Adrenal gland (tissue), 12 donors: ENCODE measurements around the gene CFP. TPM values are rescaled to one million over a fixed set of nuclear protein-coding genes. Genes with fewer than 3 reads are reported as not detected.

Experiments
- DNase-seq, 7 donors: peaks; one replicate each; pipeline ENCODE4 v3.0.0-alpha.2; 2019 to 2020
- H3K27ac ChIP-seq, 5 donors: fragments of 200-600 bp; sonication (generic) in 4 of 5; 1 replicate in 3 of 5; 2 replicates in 2 of 5; pipeline versions ENCODE4 v1.5.1 to v1.8.0; 2016 to 2020; ENCODE audit warnings: mild to moderate bottlenecking in 1 of 5
- H3K27me3 ChIP-seq: fragments of 200-600 bp; 2 replicates; pipeline ENCODE4 v1.8.0; 2021
- H3K36me3 ChIP-seq, 2 donors: fragments of 200-600 bp; replicated peaks in 1 of 2; 1 replicate in 1 of 2; 2 replicates in 1 of 2; pipeline versions ENCODE4 v1.5.1 to v1.8.0; 2018 to 2022
- H3K4me1 ChIP-seq, 2 donors: fragments of 200-600 bp; replicated peaks in 1 of 2; 1 replicate in 1 of 2; 2 replicates in 1 of 2; pipeline versions ENCODE4 v1.5.1 to v1.8.0; 2018 to 2021
- H3K4me3 ChIP-seq, 4 donors: fragments of 200-600 bp; sonication (generic) in 3 of 4; one replicate each; pipeline ENCODE4 v1.5.1; 2016 to 2018
- H3K9me3 ChIP-seq, 3 donors: fragments of 200-600 bp; sonication (generic) in 1 of 3; replicated peaks in 1 of 3; 1 replicate in 2 of 3; 2 replicates in 1 of 3; pipeline versions ENCODE4 v1.5.1 to v1.8.0; 2016 to 2021
- CTCF ChIP-seq, 6 experiments: fragments of 450-650 bp in 4 of 6; fragments of 200-600 bp in 2 of 6; sonication (generic) in 1 of 6; IDR thresholded peaks; 1 replicate in 5 of 6; 2 replicates in 1 of 6; pipeline versions ENCODE4 v1.5.1 to v1.8.0; 2016 to 2021; ENCODE audit warnings: antibody characterized with exemption in 6 of 6, mild to moderate bottlenecking in 2 of 6, moderate library complexity in 1 of 6
- POLR2A ChIP-seq, 2 donors: fragments of 450-650 bp; IDR thresholded peaks; one replicate each; pipeline ENCODE4 v1.6.1; 2017; ENCODE audit warnings: antibody characterized with exemption in 2 of 2, mild to moderate bottlenecking in 2 of 2, moderate library complexity in 1 of 2
- WGBS, 4 donors: extraction: QIAGEN DNeasy Blood & Tissue Kit in 2 of 4; methylation state at CpG; one replicate each; pipeline versions ENCODE4 v1.1.5 to v1.1.7; 2013 to 2017; 5-methylcytosine and 5-hydroxymethylcytosine counted together
- intact Hi-C, 2 donors: fragments of 100-400 bp; cut with DNase I; formaldehyde crosslinking; loops; one replicate each; pipeline versions ENCODE4 v1.14.1 to v1.15.0; 2022 to 2023
- polyA plus RNA-seq, 3 donors: library from polyadenylated mRNA; stranded (reverse); fragments of 200-250 nt in 2 of 3; fragments of 350-450 nt in 1 of 3; fragmentation: Illumina TruSeq in 1 of 3; extraction: RNeasy Lipid Tissue Mini Kit (QIAGEN cat#74804) in 1 of 3; gene quantifications; one replicate each; pipeline ENCODE4 v1.2.3, GENCODE V29; 2013 to 2014
- total RNA-seq, 9 donors: library from RNA; depleted of rRNA in 4 of 9; stranded (reverse); fragments of >200 nt in 4 of 9; fragments of 120-200 nt in 1 of 9; fragmentation: NEBNext Ultra II Directional in 1 of 9; extraction: Animal tissue kit (Norgen Biotek cat#: 25700) in 1 of 9; gene quantifications; one replicate each; pipeline versions ENCODE4 v1.1.0 to v1.2.4, GENCODE V29; 2013 to 2023
- donor health status: healthy with polysubstance abuse.
- donor health status: Bipolar disorder and iron deficiency.
- donor health status: DM: yes; HTN: yes; CAD: no.
- donor health status: DM: no; HTN: no; CAD: no.
- donor health status: DM: no; HTN: no; CAD: no.
- donor health status: DM: yes; HTN: yes; CAD: no.

Gene CFP
- total and polyA plus RNA-seq, 12 donors: 0.91 to 14.5 (median 8.2) TPM

- Histone ChIP-seq H3K27ac (no peak overlapping the region), H3K9me3 (no peaks in the 10 kb centered on the region), H3K36me3 (no peaks in the 10 kb centered on the region), H3K27me3 (no peaks in the 10 kb centered on the region), H3K4me1 (peaks cover 0 to 5% of the 10 kb centered on the region in 2 donors), H3K4me3 (no peak overlapping the region)
- no peak for DNase-seq
- 29 to 78% (median 72%) methylated on average over 1 to 3 of the region's 3 CpGs for WGBS, 4 donors
- TF ChIP-seq CTCF (IDR thresholded peaks at IDR 0.05): no peak
- intact Hi-C loops: no loop called here
These were observed 51.8 kb downstream of the CFP start for GRCh38 chrX:47577901-47578300.

- H3K9me3 ChIP-seq: no peaks in the 10 kb centered on the region
- DNase-seq: no peak
- H3K4me1 ChIP-seq: peaks cover 0 to 5% of the 10 kb centered on the region in 2 donors
- no peaks in the 10 kb centered on the region for H3K27me3 ChIP-seq
- WGBS, 4 donors: 32 to 67% (median 59%) methylated on average over 5 to 9 of the region's 9 CpGs
- H3K4me3 ChIP-seq: no peak overlapping the region
- TF ChIP-seq POLR2A (IDR thresholded peaks at IDR 0.05) (no peak), CTCF (IDR thresholded peaks at IDR 0.05) (no peak)
- intact Hi-C loops: no loop called here
- peak overlapping the region in 1 of 5 donors; percentile 11 for H3K27ac ChIP-seq
- no peaks in the 10 kb centered on the region for H3K36me3 ChIP-seq
These were observed 52.3 kb downstream of the CFP start for GRCh38 chrX:47577424-47577823.

GRCh38 chrX:47576021-47576898 lies 53.5 kb downstream of the CFP start:
- no peak overlapping the region for H3K4me3 ChIP-seq
- peaks cover 0 to 6% of the 10 kb centered on the region in 2 donors for H3K36me3 ChIP-seq
- DNase-seq: peak in 1 of 7 donors; percentile 39
- H3K27me3 ChIP-seq: no peaks in the 10 kb centered on the region
- H3K9me3 ChIP-seq: no peaks in the 10 kb centered on the region
- TF ChIP-seq CTCF (IDR thresholded peaks at IDR 0.05): no peak
- TF ChIP-seq POLR2A (IDR thresholded peaks at IDR 0.05): no peak
- intact Hi-C loops: no loop called here
- H3K4me1 ChIP-seq: peaks cover 0 to 5% of the 10 kb centered on the region in 2 donors
- no peak overlapping the region for H3K27ac ChIP-seq
- WGBS, 4 donors: 89 to 96% (median 92%) methylated on average over 8 to 20 of the region's 20 CpGs

- Histone ChIP-seq H3K9me3 (no peaks in the 10 kb centered on the region), H3K27ac (peak overlapping the region in 2 of 5 donors; percentile 56 to 80), H3K27me3 (no peaks in the 10 kb centered on the region), H3K4me3 (peak overlapping the region in 1 of 4 donors; percentile 2), H3K36me3 (peaks cover 0 to 12% of the 10 kb centered on the region in 2 donors), H3K4me1 (peaks cover 0 to 5% of the 10 kb centered on the region in 2 donors)
- TF ChIP-seq POLR2A (IDR thresholded peaks at IDR 0.05): no peak
- no peak for TF ChIP-seq CTCF (IDR thresholded peaks at IDR 0.05)
- 49 to 60% (median 59%) methylated on average over 11 to 27 of the region's 27 CpGs; no CpG with 5 or more reads in 1 of the 4 donors for WGBS, 4 donors
- peak in 1 of 7 donors; percentile 46 for DNase-seq
- intact Hi-C loops: no loop called here
These were observed 55.0 kb downstream of the CFP start for GRCh38 chrX:47574547-47575301.
